ENCODE results near the gene DYSF.
"Not testable (repeated sequence)": the region's sequence is repeated elsewhere in the genome, so short reads cannot be mapped to it uniquely, and the experiment has no call there.

Gene DYSF

DNA sequence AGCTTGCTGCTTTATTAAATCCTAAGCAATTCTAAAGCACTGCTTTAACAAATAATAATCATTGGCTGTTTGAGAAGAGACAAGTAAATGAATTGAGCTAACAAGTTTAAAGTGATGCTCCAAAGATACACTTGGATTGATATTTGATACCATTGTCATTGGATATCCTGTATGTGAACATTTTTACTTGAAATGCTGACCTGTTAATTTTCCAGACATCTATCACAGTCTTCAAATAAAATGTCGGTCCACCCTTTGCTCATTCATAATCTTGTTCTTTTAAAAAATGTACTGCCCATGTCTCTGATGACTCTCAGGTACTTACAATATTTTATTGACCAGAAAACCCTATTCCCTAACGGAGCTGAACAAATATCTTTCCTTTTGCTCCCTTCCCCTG lies 202.1 kb downstream of the DYSF start:
- ChIA-PET POLR2A (no interaction called here), CTCF (interaction anchor here (1.5 kb wide), 1 partner anchor 45 kb away, joined by 4 read pairs; no protein-coding TSS in a partner anchor)
- DNase-seq (ENCODE audit: low read depth, low spot score): no peak
- TF ChIP-seq, protein P1, sequence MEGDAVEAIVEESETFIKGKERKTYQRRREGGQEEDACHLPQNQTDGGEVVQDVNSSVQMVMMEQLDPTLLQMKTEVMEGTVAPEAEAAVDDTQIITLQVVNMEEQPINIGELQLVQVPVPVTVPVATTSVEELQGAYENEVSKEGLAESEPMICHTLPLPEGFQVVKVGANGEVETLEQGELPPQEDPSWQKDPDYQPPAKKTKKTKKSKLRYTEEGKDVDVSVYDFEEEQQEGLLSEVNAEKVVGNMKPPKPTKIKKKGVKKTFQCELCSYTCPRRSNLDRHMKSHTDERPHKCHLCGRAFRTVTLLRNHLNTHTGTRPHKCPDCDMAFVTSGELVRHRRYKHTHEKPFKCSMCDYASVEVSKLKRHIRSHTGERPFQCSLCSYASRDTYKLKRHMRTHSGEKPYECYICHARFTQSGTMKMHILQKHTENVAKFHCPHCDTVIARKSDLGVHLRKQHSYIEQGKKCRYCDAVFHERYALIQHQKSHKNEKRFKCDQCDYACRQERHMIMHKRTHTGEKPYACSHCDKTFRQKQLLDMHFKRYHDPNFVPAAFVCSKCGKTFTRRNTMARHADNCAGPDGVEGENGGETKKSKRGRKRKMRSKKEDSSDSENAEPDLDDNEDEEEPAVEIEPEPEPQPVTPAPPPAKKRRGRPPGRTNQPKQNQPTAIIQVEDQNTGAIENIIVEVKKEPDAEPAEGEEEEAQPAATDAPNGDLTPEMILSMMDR (IDR thresholded peaks at IDR 0.05; ENCODE audit: insufficient read depth, low read length, missing control alignments): no peak
- H3K4me3 ChIP-seq (ENCODE audit: low read depth, low read length): no peak overlapping the region

DNA sequence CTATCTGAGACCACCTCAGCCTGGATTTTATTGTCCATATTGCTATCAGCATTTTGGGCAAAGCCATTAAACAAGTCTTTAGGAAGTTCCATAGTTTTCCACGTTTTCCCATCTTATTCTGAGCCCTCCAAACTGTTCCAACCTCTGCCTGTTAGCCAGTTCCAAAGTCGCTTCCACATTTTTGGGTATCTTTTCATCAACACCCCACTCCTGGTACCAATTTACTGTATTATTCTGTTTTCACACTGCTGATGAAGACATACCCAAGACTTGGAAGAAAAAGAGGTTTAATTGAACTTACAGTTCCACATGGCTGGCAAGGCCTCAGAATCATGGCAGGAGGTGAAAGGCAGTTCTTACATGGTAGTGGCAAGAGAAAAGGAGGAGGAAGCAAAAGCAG lies 204.9 kb downstream of the DYSF start:
- POLR2A ChIA-PET; DNase-seq (ENCODE audit: low read depth, low spot score); CTCF ChIA-PET; H3K4me3 ChIP-seq (ENCODE audit: low read depth, low read length): not testable (repeated sequence)

DNA sequence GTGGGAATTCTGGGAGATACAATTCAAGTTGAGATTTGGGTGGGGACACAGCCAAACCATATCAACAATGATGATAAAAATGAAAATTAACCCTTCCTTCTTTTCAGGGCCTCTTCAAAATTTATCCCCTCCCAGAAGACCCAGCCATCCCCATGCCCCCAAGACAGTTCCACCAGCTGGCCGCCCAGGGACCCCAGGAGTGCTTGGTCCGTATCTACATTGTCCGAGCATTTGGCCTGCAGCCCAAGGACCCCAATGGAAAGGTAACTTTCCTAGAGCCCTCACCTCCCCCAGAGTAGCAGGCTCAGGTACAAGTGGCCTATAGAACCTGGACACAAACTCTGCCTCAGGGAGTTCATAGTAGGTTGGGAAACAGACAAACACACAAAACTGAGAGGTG lies 205.4 kb downstream of the DYSF start:
- POLR2A ChIA-PET: no interaction called here
- no peak overlapping the region for H3K4me3 ChIP-seq (ENCODE audit: low read depth, low read length)
- CTCF ChIA-PET: no interaction called here
- DNase-seq (ENCODE audit: low read depth, low spot score): no peak
- TF ChIP-seq, protein P1 (IDR thresholded peaks at IDR 0.05; ENCODE audit: insufficient read depth, low read length, missing control alignments): no peak

DNA sequence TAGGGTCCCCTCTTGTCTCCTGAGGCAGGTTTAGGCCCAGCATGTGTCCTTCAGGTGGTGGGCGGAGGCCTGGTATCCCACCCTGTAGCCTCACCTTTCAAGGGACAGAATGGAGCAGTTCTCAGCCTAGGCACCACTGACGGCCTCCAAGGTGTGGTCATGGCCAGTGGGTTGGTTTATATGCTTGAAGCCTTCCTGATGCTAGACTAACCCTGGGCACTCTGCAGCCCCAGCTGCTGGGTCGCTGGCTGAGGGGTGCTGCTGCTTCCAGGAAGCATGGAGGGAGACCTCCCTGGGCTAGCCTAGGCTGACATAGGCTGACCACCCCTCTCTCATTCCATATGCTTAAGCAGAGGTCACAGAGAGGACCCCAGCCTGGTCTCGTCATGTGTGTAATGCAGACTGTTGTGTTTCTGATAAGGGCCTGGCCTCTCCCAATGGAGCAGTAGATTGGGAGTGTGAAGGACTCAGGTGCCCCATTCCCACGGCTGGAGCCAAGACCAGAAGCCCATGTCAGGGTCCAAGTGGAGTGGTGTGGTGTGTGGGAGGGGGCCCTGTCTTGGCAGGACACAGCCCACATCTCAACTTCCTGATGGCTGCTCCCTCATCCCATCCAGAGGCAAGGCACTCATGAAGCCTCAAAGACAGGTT lies 206.6 kb downstream of the DYSF start:
- POLR2A ChIA-PET: no interaction called here
- CTCF ChIA-PET: no interaction called here
- no peak overlapping the region for H3K4me3 ChIP-seq (ENCODE audit: low read depth, low read length)
- TF ChIP-seq, protein P1 (IDR thresholded peaks at IDR 0.05; ENCODE audit: insufficient read depth, low read length, missing control alignments): no peak
- DNase-seq (ENCODE audit: low read depth, low spot score): no peak

DNA sequence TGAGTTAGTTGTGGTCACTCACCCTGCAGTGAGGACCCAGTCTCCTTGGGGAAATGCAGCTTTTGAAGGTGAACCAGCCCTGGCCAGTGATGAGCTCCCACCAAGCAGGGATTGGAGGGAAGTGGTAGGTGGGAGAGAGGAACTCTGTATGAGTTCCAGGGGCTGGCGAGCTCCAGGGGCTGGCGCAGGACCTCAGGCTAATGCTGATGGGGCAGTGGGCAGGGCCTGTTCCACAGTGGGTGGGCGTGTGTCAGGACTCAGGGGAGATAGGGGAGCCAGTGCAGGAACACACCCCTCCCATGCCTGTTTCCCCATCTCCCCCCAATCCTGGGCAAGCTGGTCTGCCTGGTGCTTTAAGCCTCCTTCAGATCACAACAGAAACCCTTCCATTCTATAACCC lies 208.4 kb downstream of the DYSF start:
- TF ChIP-seq, protein P1 (IDR thresholded peaks at IDR 0.05; ENCODE audit: insufficient read depth, low read length, missing control alignments): no peak
- ChIA-PET POLR2A (no interaction called here), CTCF (interaction anchor here (1.3 kb wide), 2 partner anchors 17 to 116 kb away, joined by 3 read pairs; no protein-coding TSS in a partner anchor)
- DNase-seq (ENCODE audit: low read depth, low spot score): no peak
- no peak overlapping the region for H3K4me3 ChIP-seq (ENCODE audit: low read depth, low read length)

DNA sequence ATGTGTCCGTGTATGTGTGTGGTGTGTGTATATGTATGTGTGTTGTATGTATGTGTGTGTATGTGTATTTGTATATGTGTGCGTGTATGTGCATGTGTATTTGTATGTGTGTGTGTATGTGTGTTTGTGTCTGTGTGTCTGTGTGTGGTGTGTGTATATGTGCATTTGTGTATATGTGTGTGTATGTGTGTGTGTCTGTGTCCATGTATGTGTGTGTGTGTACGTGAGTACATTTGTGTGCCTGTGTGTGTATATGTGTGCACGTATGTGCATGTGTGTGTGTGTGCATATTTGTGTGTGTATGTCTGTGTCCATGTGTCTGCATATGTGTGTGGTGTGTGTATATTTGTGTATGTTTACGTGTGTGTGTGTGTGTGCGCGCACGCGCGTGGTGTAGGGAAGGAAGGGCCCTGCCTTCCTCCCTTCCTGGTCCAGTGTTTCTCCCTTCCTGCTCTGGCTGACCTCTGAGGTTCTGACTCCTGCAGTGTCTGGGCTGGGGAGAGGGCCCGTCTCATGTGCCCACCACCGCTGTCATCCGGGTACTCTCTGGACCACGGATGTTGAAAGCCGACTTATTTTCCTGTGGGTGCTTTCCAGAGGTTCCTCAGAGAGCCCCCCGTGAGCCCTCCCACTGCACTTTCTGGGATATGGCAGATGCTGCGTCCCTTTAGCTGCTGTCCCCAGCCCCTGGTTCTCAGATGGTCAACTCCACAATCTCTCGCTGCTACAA lies 209.5 kb downstream of the DYSF start:
- ChIA-PET POLR2A (no interaction called here), CTCF (interaction anchor here (1.0 to 1.3 kb wide), 2 partner anchors 117 kb away, joined by 3 read pairs; no protein-coding TSS in a partner anchor)
- no peak overlapping the region for H3K4me3 ChIP-seq (ENCODE audit: low read depth, low read length)
- TF ChIP-seq, protein P1 (IDR thresholded peaks at IDR 0.05; ENCODE audit: insufficient read depth, low read length, missing control alignments): no peak
- DNase-seq (ENCODE audit: low read depth, low spot score): no peak

Data from AG04449 (cell line).